ENCODE data around the gene CELSR1. TPM values are rescaled to one million over a fixed set of nuclear protein-coding genes. Genes with fewer than 3 reads are reported as not detected.
A peak's percentile ranks its signal among the peaks of the same experiment; 100 is the strongest.

CELSR1 gene
- total RNA-seq, 1 experiment from 2014 or later = 30.7 TPM

DNA sequence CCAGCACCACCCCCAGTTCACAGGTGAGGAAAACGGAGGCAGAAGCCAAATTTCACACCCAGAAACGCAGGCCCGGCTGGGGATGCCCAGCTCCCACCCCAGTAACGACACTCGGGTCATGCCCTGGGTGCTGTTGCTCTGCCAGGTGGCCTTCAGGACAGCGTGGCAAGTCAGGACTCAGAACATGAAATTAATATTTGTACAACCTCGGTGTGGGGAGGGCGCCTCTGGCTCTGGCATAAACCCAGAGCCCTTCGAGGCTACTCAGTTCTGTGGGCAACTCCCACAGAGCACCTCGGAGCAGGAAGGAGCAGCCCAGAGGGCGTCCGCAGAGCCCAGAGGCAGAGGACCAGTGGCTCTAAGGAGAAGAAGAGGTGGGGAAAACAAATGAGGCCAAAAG is 71.6 kb downstream of the CELSR1 start:
- no peaks in the 10 kb centered on the region for H3K9me3 ChIP-seq (ENCODE audit: control insufficient read depth, insufficient read depth, low read depth, low read length)
- no peaks in the 10 kb centered on the region for H3K36me3 ChIP-seq (ENCODE audit: control insufficient read depth, insufficient read depth, low read length)
- in situ Hi-C loops (cut with HindIII; ENCODE audit: low pct_unique_long_range_greater_than_20kb, low sequenced_read_pairs) (no loop called here), intact Hi-C loops (cut with micrococcal nuclease; ENCODE audit: unreplicated experiment) (no loop called here)
- BruUV-seq (replicated peaks) = no TSS peak
- ChIA-PET CTCF (no interaction called here), POLR2A (no interaction called here)
- no peak for TF ChIP-seq REST (IDR thresholded peaks at IDR 0.05; ENCODE audit: insufficient read depth in 1 of 2, low read depth in 2 of 2, low read length in 1 of 2)
- TF ChIP-seq POLR2AphosphoS5 (IDR thresholded peaks at IDR 0.05; ENCODE audit: low read depth, low read length) = no peak
- TF ChIP-seq, protein P1, sequence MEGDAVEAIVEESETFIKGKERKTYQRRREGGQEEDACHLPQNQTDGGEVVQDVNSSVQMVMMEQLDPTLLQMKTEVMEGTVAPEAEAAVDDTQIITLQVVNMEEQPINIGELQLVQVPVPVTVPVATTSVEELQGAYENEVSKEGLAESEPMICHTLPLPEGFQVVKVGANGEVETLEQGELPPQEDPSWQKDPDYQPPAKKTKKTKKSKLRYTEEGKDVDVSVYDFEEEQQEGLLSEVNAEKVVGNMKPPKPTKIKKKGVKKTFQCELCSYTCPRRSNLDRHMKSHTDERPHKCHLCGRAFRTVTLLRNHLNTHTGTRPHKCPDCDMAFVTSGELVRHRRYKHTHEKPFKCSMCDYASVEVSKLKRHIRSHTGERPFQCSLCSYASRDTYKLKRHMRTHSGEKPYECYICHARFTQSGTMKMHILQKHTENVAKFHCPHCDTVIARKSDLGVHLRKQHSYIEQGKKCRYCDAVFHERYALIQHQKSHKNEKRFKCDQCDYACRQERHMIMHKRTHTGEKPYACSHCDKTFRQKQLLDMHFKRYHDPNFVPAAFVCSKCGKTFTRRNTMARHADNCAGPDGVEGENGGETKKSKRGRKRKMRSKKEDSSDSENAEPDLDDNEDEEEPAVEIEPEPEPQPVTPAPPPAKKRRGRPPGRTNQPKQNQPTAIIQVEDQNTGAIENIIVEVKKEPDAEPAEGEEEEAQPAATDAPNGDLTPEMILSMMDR (IDR thresholded peaks at IDR 0.05) = no peak
- TF ChIP-seq TCF7L2 (IDR thresholded peaks at IDR 0.05; ENCODE audit: low read depth, low read length) = no peak
- no peak for TF ChIP-seq SIN3A (IDR thresholded peaks at IDR 0.05; ENCODE audit: borderline replicate concordance, insufficient read depth, low read depth, low read length)
- ATAC-seq = peak; percentile 21; the same call in 1 of the 2 replicates
- no peak for DNase-seq (ENCODE audit: low read depth, low spot score)
- H3K4me3 ChIP-seq (ENCODE audit: low read depth in 2 of 2, low read length in 2 of 2) = no peak overlapping the region
- no peaks in the 10 kb centered on the region for H3K4me1 ChIP-seq (ENCODE audit: control insufficient read depth, insufficient read depth, low read length)
- no peak overlapping the region for H3K27ac ChIP-seq (ENCODE audit: low read length)
- no peaks in the 10 kb centered on the region for H3K27me3 ChIP-seq (ENCODE audit: control insufficient read depth, insufficient read depth, low read length)

GRCh38 chr22:46465345-46465720 is 72.1 kb downstream of the CELSR1 start:
- H3K27me3 ChIP-seq (ENCODE audit: control insufficient read depth, insufficient read depth, low read length) = no peaks in the 10 kb centered on the region
- TF ChIP-seq REST (IDR thresholded peaks at IDR 0.05; ENCODE audit: insufficient read depth in 1 of 2, low read depth in 2 of 2, low read length in 1 of 2) (no peak), TCF7L2 (IDR thresholded peaks at IDR 0.05; ENCODE audit: low read depth, low read length) (no peak), SIN3A (IDR thresholded peaks at IDR 0.05; ENCODE audit: borderline replicate concordance, insufficient read depth, low read depth, low read length) (no peak), POLR2AphosphoS5 (IDR thresholded peaks at IDR 0.05; ENCODE audit: low read depth, low read length) (no peak)
- TF ChIP-seq, protein P1 (IDR thresholded peaks at IDR 0.05) = no peak
- no peaks in the 10 kb centered on the region for H3K4me1 ChIP-seq (ENCODE audit: control insufficient read depth, insufficient read depth, low read length)
- ATAC-seq (no peak), DNase-seq (ENCODE audit: low read depth, low spot score) (no peak)
- no TSS peak for BruUV-seq (replicated peaks)
- intact Hi-C loops (cut with micrococcal nuclease; ENCODE audit: unreplicated experiment) = no loop called here
- H3K4me3 ChIP-seq (ENCODE audit: low read depth in 2 of 2, low read length in 2 of 2) = no peak overlapping the region
- no peaks in the 10 kb centered on the region for H3K36me3 ChIP-seq (ENCODE audit: control insufficient read depth, insufficient read depth, low read length)
- no peak overlapping the region for H3K27ac ChIP-seq (ENCODE audit: low read length)
- CTCF ChIA-PET = no interaction called here
- POLR2A ChIA-PET = no interaction called here
- in situ Hi-C loops (cut with HindIII; ENCODE audit: low pct_unique_long_range_greater_than_20kb, low sequenced_read_pairs) = no loop called here
- no peaks in the 10 kb centered on the region for H3K9me3 ChIP-seq (ENCODE audit: control insufficient read depth, insufficient read depth, low read depth, low read length)
